OCI-LY7 (cell line): ENCODE data around the gene METTL21C. TPM values are rescaled to one million over a fixed set of nuclear protein-coding genes. Genes with fewer than 3 reads are reported as not detected.

ENCODE experiments used
- BruUV-seq: library from RNA; stranded (reverse); fragments of 400-500 nt; replicated peaks from 2 replicates; lab custom pipeline; 2021; lab: Mats Ljungman, UMichigan
- CTCF ChIA-PET: fragments of 300-600 bp; sonication (Branson Sonifier 250); formaldehyde crosslinking; loops from one replicate; lab custom pipeline; 2022; ENCODE audit warnings: antibody characterized with exemption; ENCODE audit not compliant: unreplicated experiment; lab: Charles Lee
- POLR2A ChIA-PET: fragments of 300-600 bp; sonication (Branson Sonifier 250); formaldehyde crosslinking; loops from one replicate; lab custom pipeline; 2022; ENCODE audit warnings: antibody characterized with exemption; lab: Charles Lee
- DNase-seq: peaks from one replicate; pipeline ENCODE4 v3.0.0-alpha.2; 2015; ENCODE audit warnings: low spot score
- H2AFZ ChIP-seq: fragments of 200-600 bp; sonication (generic), shearing (Covaris generic); 2 replicates; pipeline ENCODE4 v1.6.1; 2014; ENCODE audit warnings: mild to moderate bottlenecking, antibody characterized with exemption, low read length, moderate library complexity
- H3K27ac ChIP-seq: fragments of 200-600 bp; sonication (generic); 2 replicates; pipeline ENCODE4 v1.5.1; 2014; ENCODE audit warnings: mixed run types, low read depth, mild to moderate bottlenecking, moderate library complexity, low read length, inconsistent platforms; ENCODE audit not compliant: poor library complexity, severe bottlenecking
- H3K36me3 ChIP-seq: fragments of 200-600 bp; sonication (generic); 2 replicates; pipeline ENCODE4 v1.6.1; 2014; ENCODE audit warnings: mild to moderate bottlenecking, antibody characterized with exemption, low read length, moderate library complexity, mixed read lengths; ENCODE audit not compliant: insufficient read depth
- H3K4me1 ChIP-seq: fragments of 200-600 bp; sonication (generic); 2 replicates; pipeline ENCODE4 v1.5.1; 2014; ENCODE audit warnings: mild to moderate bottlenecking, low read length; ENCODE audit not compliant: insufficient read depth, poor library complexity, severe bottlenecking
- H3K4me2 ChIP-seq: fragments of 200-600 bp; sonication (generic); 2 replicates; pipeline ENCODE4 v1.6.1; 2014; ENCODE audit warnings: mild to moderate bottlenecking, low read length
- H3K4me3 ChIP-seq: fragments of 200-600 bp; sonication (generic); 2 replicates; pipeline ENCODE4 v1.5.1; 2014; ENCODE audit warnings: mild to moderate bottlenecking, low read depth, low read length; ENCODE audit not compliant: poor library complexity, severe bottlenecking
- H3K79me2 ChIP-seq: fragments of 200-600 bp; sonication (generic); 2 replicates; pipeline ENCODE4 v1.6.1; 2016; ENCODE audit warnings: low read depth, mild to moderate bottlenecking, low read length, moderate library complexity, mixed read lengths; ENCODE audit not compliant: insufficient read depth
- H3K9me2 ChIP-seq: fragments of 200-600 bp; sonication (generic); 2 replicates; pipeline ENCODE4 v1.6.1; 2016; ENCODE audit warnings: mild to moderate bottlenecking, low read length, mixed read lengths; ENCODE audit not compliant: insufficient read depth
- H3K9me3 ChIP-seq: fragments of 200-600 bp; sonication (generic); 2 replicates; pipeline ENCODE4 v1.6.1; 2014; ENCODE audit warnings: mild to moderate bottlenecking, mixed run types, low read length, mixed read lengths
- H4K20me1 ChIP-seq: fragments of 200-600 bp; sonication (generic); 2 replicates; pipeline ENCODE4 v1.6.1; 2014; ENCODE audit warnings: mild to moderate bottlenecking, antibody characterized with exemption, low read length, moderate library complexity, mixed read lengths; ENCODE audit not compliant: insufficient read depth
- CTCF ChIP-seq: fragments of 200-600 bp; sonication (generic); conservative IDR thresholded peaks from 2 replicates; pipeline ENCODE4 v1.5.1; 2014; ENCODE audit warnings: mild to moderate bottlenecking, antibody characterized with exemption, low read length, moderate library complexity, mixed read lengths
- EZH2phosphoT487 ChIP-seq: fragments of 200-600 bp; sonication (generic); IDR thresholded peaks from 2 replicates; pipeline ENCODE4 v1.6.1; 2018; ENCODE audit warnings: low read depth, borderline replicate concordance, mild to moderate bottlenecking, mixed run types, antibody characterized with exemption, low read length, moderate library complexity, mixed read lengths
- intact Hi-C: fragments of 100-400 bp; cut with micrococcal nuclease; formaldehyde crosslinking; loops from one replicate; pipeline ENCODE4 v1.10.0; 2022; ENCODE audit not compliant: unreplicated experiment
- total RNA-seq, 2 experiments: library from RNA; depleted of rRNA in 1 of 2; stranded (reverse); fragments of >200 nt in 1 of 2; shearing (Covaris generic) in 1 of 2; gene quantifications; 2 replicates each; pipeline ENCODE4 v1.2.3, GENCODE V29; 2014 to 2022

METTL21C gene
- total RNA-seq, 2 experiments from 2014 or later, result not detected

- DNase-seq, result no peak
- H3K79me2 ChIP-seq, result no peaks in the 10 kb centered on the region
- H3K9me3 ChIP-seq, result no peaks in the 10 kb centered on the region
- POLR2A ChIA-PET, result no interaction called here
- CTCF ChIA-PET, result no interaction called here
- intact Hi-C loops, result no loop called here
- TF ChIP-seq CTCF (no peak), EZH2phosphoT487 (no peak)
- no peaks in the 10 kb centered on the region for H4K20me1 ChIP-seq
- no peaks in the 10 kb centered on the region for H3K36me3 ChIP-seq
- no peaks in the 10 kb centered on the region for H3K9me2 ChIP-seq
- no peak overlapping the region for H3K4me3 ChIP-seq
- H3K4me2 ChIP-seq, result no peak overlapping the region
- no peak overlapping the region for H3K27ac ChIP-seq
- no TSS peak for BruUV-seq
- H3K4me1 ChIP-seq, result no peaks in the 10 kb centered on the region
- H2AFZ ChIP-seq, result no peak overlapping the region
These were observed 15.4 kb upstream of the METTL21C start for GRCh38 chr13:102710261-102710679.

- TF ChIP-seq CTCF (no peak), EZH2phosphoT487 (no peak)
- no peak overlapping the region for H3K27ac ChIP-seq
- POLR2A ChIA-PET, result interaction anchor here (1.2 kb wide), 1 partner anchor 31 kb away, joined by 5 read pairs; no protein-coding TSS in a partner anchor
- no peaks in the 10 kb centered on the region for H3K9me2 ChIP-seq
- no peak overlapping the region for H3K4me3 ChIP-seq
- no peaks in the 10 kb centered on the region for H3K79me2 ChIP-seq
- no peaks in the 10 kb centered on the region for H3K4me1 ChIP-seq
- no TSS peak for BruUV-seq
- no peaks in the 10 kb centered on the region for H3K9me3 ChIP-seq
- H3K4me2 ChIP-seq, result no peak overlapping the region
- H2AFZ ChIP-seq, result no peak overlapping the region
- DNase-seq, result no peak
- CTCF ChIA-PET, result no interaction called here
- no peaks in the 10 kb centered on the region for H4K20me1 ChIP-seq
- H3K36me3 ChIP-seq, result no peaks in the 10 kb centered on the region
- intact Hi-C loops, result no loop called here
These were observed 14.7 kb upstream of the METTL21C start for GRCh38 chr13:102709536-102709935.

GRCh38 chr13:102708991-102709390, 14.1 kb upstream of the METTL21C start:
- H3K4me3 ChIP-seq, result no peak overlapping the region
- DNase-seq, result no peak
- no peaks in the 10 kb centered on the region for H4K20me1 ChIP-seq
- H3K79me2 ChIP-seq, result no peaks in the 10 kb centered on the region
- H3K9me3 ChIP-seq, result no peaks in the 10 kb centered on the region
- intact Hi-C loops, result no loop called here
- no peaks in the 10 kb centered on the region for H3K9me2 ChIP-seq
- H3K4me2 ChIP-seq, result no peak overlapping the region
- ChIA-PET POLR2A (interaction anchor here (1.2 kb wide), 1 partner anchor 31 kb away, joined by 5 read pairs; no protein-coding TSS in a partner anchor), CTCF (no interaction called here)
- no peak overlapping the region for H3K27ac ChIP-seq
- no peak overlapping the region for H2AFZ ChIP-seq
- H3K4me1 ChIP-seq, result no peaks in the 10 kb centered on the region
- no TSS peak for BruUV-seq
- no peaks in the 10 kb centered on the region for H3K36me3 ChIP-seq
- TF ChIP-seq EZH2phosphoT487, result no peak
- TF ChIP-seq CTCF, result no peak
